ENCODE results near the gene ITGB6.

ITGB6 gene

GRCh38 chr2:160062292-160063005 lies 137.6 kb downstream of the ITGB6 start, which contains the start of gene PLA2R1:
TSS of gene PLA2R1 (minus strand) at chr2:160062615. CDS start at chr2:160062403, 212 bp downstream.
- Histone ChIP-seq H4K20me1 (ENCODE audit: insufficient read depth, low read length) (no peaks in the 10 kb centered on the region), H3K79me2 (ENCODE audit: insufficient read depth, low read length) (no peaks in the 10 kb centered on the region), H3K9ac (ENCODE audit: low read length) (no peak within 1 kb of the TSS), H3K27me3 (ENCODE audit: insufficient read depth, low read length) (no peaks in the 10 kb centered on the region), H3K9me2 (ENCODE audit: low read depth, low read length) (no peaks in the 10 kb centered on the region), H3K4me3 (ENCODE audit: low read depth, low read length, poor library complexity, severe bottlenecking) (no peak within 1 kb of the TSS), H3K4me1 (ENCODE audit: insufficient read depth, low read length, severe bottlenecking) (no peaks in the 10 kb centered on the region), H3K27ac (ENCODE audit: low read depth, low read length, poor library complexity, severe bottlenecking) (no peak within 1 kb of the TSS), H3K36me3 (ENCODE audit: insufficient read depth, low read length) (no peaks in the 10 kb centered on the region), H3F3A (ENCODE audit: insufficient read depth, low read length) (no peaks in the 10 kb centered on the region), H2AFZ (ENCODE audit: low read length) (no peak within 1 kb of the TSS), H3K9me3 (ENCODE audit: low read length) (no peaks in the 10 kb centered on the region), H3K4me2 (ENCODE audit: low read length) (no peak within 1 kb of the TSS)
- TF ChIP-seq EZH2 (IDR thresholded peaks at IDR 0.05; ENCODE audit: borderline replicate concordance, low read length) (no peak), CTCF (IDR thresholded peaks at IDR 0.05; ENCODE audit: low read length) (no peak)

GRCh38 chr2:160061944-160062291 lies 138.2 kb downstream of the ITGB6 start:
- Histone ChIP-seq H3K4me1 (ENCODE audit: insufficient read depth, low read length, severe bottlenecking) (no peaks in the 10 kb centered on the region), H2AFZ (ENCODE audit: low read length) (no peak overlapping the region), H3K79me2 (ENCODE audit: insufficient read depth, low read length) (no peaks in the 10 kb centered on the region), H3K4me2 (ENCODE audit: low read length) (no peak overlapping the region), H3K27ac (ENCODE audit: low read depth, low read length, poor library complexity, severe bottlenecking) (no peak overlapping the region), H3K9me2 (ENCODE audit: low read depth, low read length) (no peaks in the 10 kb centered on the region), H4K20me1 (ENCODE audit: insufficient read depth, low read length) (no peaks in the 10 kb centered on the region), H3K9me3 (ENCODE audit: low read length) (no peaks in the 10 kb centered on the region), H3F3A (ENCODE audit: insufficient read depth, low read length) (no peaks in the 10 kb centered on the region), H3K36me3 (ENCODE audit: insufficient read depth, low read length) (no peaks in the 10 kb centered on the region), H3K4me3 (ENCODE audit: low read depth, low read length, poor library complexity, severe bottlenecking) (no peak overlapping the region), H3K27me3 (ENCODE audit: insufficient read depth, low read length) (no peaks in the 10 kb centered on the region), H3K9ac (ENCODE audit: low read length) (no peak overlapping the region)
- TF ChIP-seq CTCF (IDR thresholded peaks at IDR 0.05; ENCODE audit: low read length) (no peak), EZH2 (IDR thresholded peaks at IDR 0.05; ENCODE audit: borderline replicate concordance, low read length) (no peak)

GRCh38 chr2:160061533-160061932 lies 138.5 kb downstream of the ITGB6 start:
- H3K9ac ChIP-seq (ENCODE audit: low read length), result no peak overlapping the region
- H3K27me3 ChIP-seq (ENCODE audit: insufficient read depth, low read length), result no peaks in the 10 kb centered on the region
- TF ChIP-seq CTCF (IDR thresholded peaks at IDR 0.05; ENCODE audit: low read length) (no peak), EZH2 (IDR thresholded peaks at IDR 0.05; ENCODE audit: borderline replicate concordance, low read length) (no peak)

More at GRCh38 chr2:160061533-160061932, 138.5 kb downstream of the ITGB6 start:
- H3K4me2 ChIP-seq (ENCODE audit: low read length), result no peak overlapping the region
- H2AFZ ChIP-seq (ENCODE audit: low read length), result no peak overlapping the region
- H3K4me3 ChIP-seq (ENCODE audit: low read depth, low read length, poor library complexity, severe bottlenecking), result no peak overlapping the region
- no peak overlapping the region for H3K27ac ChIP-seq (ENCODE audit: low read depth, low read length, poor library complexity, severe bottlenecking)
- H3F3A ChIP-seq (ENCODE audit: insufficient read depth, low read length), result no peaks in the 10 kb centered on the region
- no peaks in the 10 kb centered on the region for H3K9me2 ChIP-seq (ENCODE audit: low read depth, low read length)
- H3K36me3 ChIP-seq (ENCODE audit: insufficient read depth, low read length), result no peaks in the 10 kb centered on the region
- no peaks in the 10 kb centered on the region for H4K20me1 ChIP-seq (ENCODE audit: insufficient read depth, low read length)
- no peaks in the 10 kb centered on the region for H3K4me1 ChIP-seq (ENCODE audit: insufficient read depth, low read length, severe bottlenecking)
- H3K9me3 ChIP-seq (ENCODE audit: low read length), result no peaks in the 10 kb centered on the region
- no peaks in the 10 kb centered on the region for H3K79me2 ChIP-seq (ENCODE audit: insufficient read depth, low read length)

Data from OCI-LY1 (cell line).